Activated T-helper 17 cell treated with anti-CD3 and anti-CD28 coated beads, Interleukin-2, amount 50 U/mL, for 72 hours (primary cell): ENCODE measurements around the gene MISP. TPM values are rescaled to one million over a fixed set of nuclear protein-coding genes. Genes with fewer than 3 reads are reported as not detected.
"Not testable (repeated sequence)": the region's sequence is repeated elsewhere in the genome, so short reads cannot be mapped to it uniquely, and the experiment has no call there.

Experiments used
- ATAC-seq: fragments of 150-1000 bp; cut with Tn5 transposase; replicated peaks from 2 replicates; pipeline ENCODE4 v1.10.0; 2021; ENCODE audit warnings: mild to moderate bottlenecking, moderate library complexity
- H3K27ac Mint-ChIP-seq: one replicate; pipeline ENCODE4 v1.8.0; 2022; ENCODE audit warnings: mixed read lengths
- H3K27me3 Mint-ChIP-seq: one replicate; pipeline ENCODE4 v1.8.0; 2022; ENCODE audit warnings: mixed read lengths
- H3K36me3 Mint-ChIP-seq: one replicate; pipeline ENCODE4 v1.8.0; 2022; ENCODE audit warnings: low read depth, mild to moderate bottlenecking, mixed read lengths
- H3K4me1 Mint-ChIP-seq: one replicate; pipeline ENCODE4 v1.8.0; 2022; ENCODE audit warnings: mixed read lengths
- H3K4me3 Mint-ChIP-seq: one replicate; pipeline ENCODE4 v1.8.0; 2022; ENCODE audit warnings: mild to moderate bottlenecking, mixed read lengths
- H3K9me3 Mint-ChIP-seq: one replicate; pipeline ENCODE4 v1.8.0; 2022; ENCODE audit warnings: mixed read lengths
- total RNA-seq, 2 donors: library from RNA; stranded (reverse); gene quantifications; one replicate each; pipeline ENCODE4 v1.2.3, GENCODE V29; 2022

Gene MISP
- under 1 TPM; 0.45 to 0.50 TPM for total RNA-seq

DNA sequence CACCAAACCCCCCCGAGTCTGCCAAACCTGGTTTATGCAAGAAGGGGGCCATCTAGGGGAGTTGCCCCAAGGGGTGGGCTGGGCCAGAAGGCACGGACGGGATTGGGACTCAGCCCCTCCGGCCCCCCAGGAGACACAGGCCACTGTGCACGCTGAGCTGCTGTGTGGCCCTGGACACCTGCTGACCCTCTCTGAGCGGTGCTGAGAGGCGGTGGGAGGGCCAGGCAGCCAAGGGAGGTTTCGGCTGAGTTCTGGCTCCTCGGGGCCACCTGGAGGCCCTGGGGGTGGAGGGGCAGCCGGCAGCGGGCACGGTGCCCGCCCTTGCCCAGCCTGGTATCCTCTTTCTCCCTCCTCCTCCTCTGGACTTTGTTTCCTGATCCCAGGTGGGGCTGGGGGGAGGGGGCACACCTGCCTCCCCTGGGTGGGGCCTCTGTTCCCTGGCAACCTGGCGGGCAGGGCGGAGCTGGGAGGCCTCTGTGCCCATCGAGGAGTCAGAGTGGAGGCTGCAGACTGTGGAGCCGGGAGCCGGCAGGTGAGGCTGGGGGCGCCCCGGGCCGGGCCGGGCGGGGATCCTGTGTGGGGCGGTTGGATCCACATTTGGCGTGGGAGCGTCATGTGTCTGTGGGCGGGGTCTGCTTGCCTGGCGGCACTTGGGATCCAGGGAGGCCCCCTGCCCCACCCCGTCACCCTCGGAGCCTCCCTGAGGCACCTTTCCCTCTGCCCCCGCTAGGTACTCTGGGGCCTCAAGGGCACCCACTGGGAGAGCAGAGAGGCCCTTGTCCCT, at the start of gene MISP:
Gene MISP, plus strand, starts transcription at position 473 of the 784 bp plus-strand sequence. CDS start 5,835 bp downstream, outside the sequence.
- ATAC-seq, result no peak
- H3K36me3 Mint-ChIP-seq, result no peaks in the 10 kb centered on the region

GRCh38 chr19:702847-703246, 48.1 kb upstream of the MISP start:
- not testable (repeated sequence) for H3K4me1 Mint-ChIP-seq, H3K36me3 Mint-ChIP-seq, H3K9me3 Mint-ChIP-seq, ATAC-seq, H3K27me3 Mint-ChIP-seq, H3K27ac Mint-ChIP-seq
- H3K4me3 Mint-ChIP-seq, result peak overlapping the region; percentile 14

More for the DNA sequence above, at the start of gene MISP:
- Mint-ChIP-seq H3K4me3 (no peak within 1 kb of the TSS), H3K9me3 (no peaks in the 10 kb centered on the region), H3K27me3 (no peaks in the 10 kb centered on the region), H3K4me1 (no peaks in the 10 kb centered on the region), H3K27ac (no peak within 1 kb of the TSS)

DNA sequence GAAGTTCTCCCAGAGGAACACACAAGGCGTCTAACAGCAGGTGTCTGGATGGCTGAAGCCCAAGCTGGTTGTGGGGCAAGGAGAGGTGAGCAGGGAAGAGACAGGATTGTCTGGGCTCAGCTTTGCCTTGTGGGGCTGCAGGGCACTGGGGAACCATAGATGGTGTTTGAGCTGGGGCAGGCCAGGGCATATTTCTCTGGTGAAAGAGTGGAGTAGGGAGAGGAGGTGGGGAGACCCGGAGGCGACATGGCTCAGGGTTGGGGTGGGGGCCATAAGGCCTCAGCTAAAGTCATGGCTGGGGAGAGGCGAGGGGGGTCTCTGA, 47.6 kb upstream of the MISP start:
- Mint-ChIP-seq H3K4me1 (no peaks in the 10 kb centered on the region), H3K4me3 (peak overlapping the region; percentile 14), H3K9me3 (no peaks in the 10 kb centered on the region), H3K27ac (peak overlapping the region; percentile 16), H3K27me3 (peaks cover 5% of the 10 kb centered on the region), H3K36me3 (no peaks in the 10 kb centered on the region)
- ATAC-seq, result no peak

DNA sequence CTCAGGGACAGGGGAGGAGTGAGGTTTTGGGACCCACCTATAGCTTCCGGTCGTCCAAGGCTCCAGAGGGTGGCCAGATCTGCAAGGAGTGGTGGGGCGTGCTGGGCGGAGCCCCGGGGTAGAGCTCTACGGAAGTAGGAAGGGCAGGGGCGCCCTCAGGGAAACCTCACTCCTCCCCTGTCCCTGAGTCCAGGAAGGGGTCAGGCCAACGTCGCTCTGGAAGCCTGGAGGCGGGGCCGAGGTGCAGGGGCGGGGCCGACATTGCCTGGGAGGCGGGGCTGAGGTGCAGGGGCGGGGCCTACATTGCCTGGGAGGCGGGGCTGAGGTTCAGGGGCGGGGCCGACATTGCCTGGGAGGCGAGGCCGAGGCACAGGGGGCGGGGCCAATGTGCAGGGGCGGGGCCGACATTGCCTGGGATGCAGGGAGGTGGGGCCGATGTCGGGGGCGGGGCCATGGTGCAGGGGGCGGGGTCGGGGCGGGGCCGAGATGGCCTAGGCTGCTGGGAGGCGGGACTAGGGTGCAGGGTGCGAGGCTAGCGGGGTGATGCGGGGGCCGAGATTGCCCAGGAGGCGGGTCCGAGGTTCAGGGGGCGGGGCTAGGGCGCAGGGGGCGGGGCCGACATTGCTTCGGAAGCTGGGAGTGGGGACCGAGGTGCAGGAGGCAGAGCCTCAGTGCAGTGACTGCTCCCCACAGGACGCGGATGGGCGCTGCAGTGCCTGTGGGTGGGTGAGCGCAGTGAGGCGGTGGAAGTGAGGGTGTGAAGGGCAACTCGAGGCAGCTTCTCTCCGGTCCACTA, 47.1 kb upstream of the MISP start:
- Mint-ChIP-seq H3K4me3 (peak overlapping the region; percentile 14), H3K27ac (peak overlapping the region; percentile 16), H3K27me3 (peaks cover 5% of the 10 kb centered on the region), H3K9me3 (no peaks in the 10 kb centered on the region), H3K4me1 (no peaks in the 10 kb centered on the region), H3K36me3 (no peaks in the 10 kb centered on the region)
- peak; percentile 76 for ATAC-seq

- Mint-ChIP-seq H3K36me3 (no peaks in the 10 kb centered on the region), H3K9me3 (no peaks in the 10 kb centered on the region), H3K27ac (no peak overlapping the region), H3K27me3 (peaks cover 5% of the 10 kb centered on the region), H3K4me3 (no peak overlapping the region), H3K4me1 (no peaks in the 10 kb centered on the region)
- ATAC-seq, result no peak
Observed at GRCh38 chr19:704447-704741, 46.5 kb upstream of the MISP start.

DNA sequence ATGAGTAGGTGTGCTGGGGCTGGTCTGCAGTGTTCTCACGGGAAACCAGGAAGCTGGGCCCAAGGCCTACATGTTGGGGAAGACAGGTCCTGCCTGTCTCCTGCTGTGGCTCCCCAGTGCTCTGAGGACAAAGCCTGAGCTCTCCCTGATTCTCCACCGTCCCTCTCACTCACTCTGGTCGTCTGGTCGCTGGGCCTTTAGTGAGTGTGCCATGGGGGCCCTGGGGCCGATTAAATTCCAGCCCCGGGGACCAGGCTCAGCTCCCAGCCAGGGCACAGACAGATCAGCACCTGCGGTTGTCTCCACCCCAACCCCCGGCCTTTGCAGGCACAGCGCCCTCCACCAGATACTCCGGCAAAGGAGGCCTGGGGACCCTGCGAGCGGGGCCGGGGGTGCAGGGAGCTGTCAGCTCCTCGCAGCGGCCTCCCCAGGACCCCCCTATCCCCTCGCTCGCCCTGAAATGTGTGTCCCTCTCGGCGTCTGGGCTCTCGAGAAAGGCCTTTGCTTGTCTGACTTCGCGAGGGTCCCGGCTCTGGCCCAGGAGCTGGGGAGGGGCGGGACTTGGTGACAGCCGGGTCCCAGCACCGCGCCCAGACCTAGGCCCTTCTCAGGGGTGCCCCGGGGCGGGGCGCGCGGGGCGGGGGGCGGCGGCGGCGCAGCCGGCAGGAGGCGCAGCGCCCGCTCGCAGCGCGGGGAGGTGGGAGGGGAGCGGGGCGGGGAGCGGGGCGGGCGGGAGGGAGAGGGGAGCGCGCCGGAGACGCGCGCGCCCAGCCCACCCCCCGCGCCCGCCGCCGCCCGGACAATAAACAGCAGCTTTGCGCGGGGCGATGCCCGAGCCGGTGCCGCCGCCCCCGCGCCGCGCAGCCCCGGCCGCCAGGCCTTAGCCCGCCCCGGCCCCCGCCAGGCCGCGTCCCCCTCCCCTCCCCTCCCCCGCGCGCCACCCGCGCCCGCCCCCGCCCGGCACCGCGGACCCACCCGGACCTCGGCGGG, 42.5 kb upstream of the MISP start, which contains the start of gene PALM:
Gene PALM, plus strand, starts transcription at position 782 of the 990 bp plus-strand sequence. CDS start 212 bp downstream, outside the sequence.
- Mint-ChIP-seq H3K4me3 (no peak within 1 kb of the TSS), H3K9me3 (no peaks in the 10 kb centered on the region), H3K27me3 (peaks cover 5% of the 10 kb centered on the region), H3K27ac (no peak within 1 kb of the TSS), H3K36me3 (no peaks in the 10 kb centered on the region), H3K4me1 (no peaks in the 10 kb centered on the region)
- no peak for ATAC-seq

GRCh38 chr19:709196-709964, 41.5 kb upstream of the MISP start:
- no peaks in the 10 kb centered on the region for H3K36me3 Mint-ChIP-seq
- no peak for ATAC-seq
- peaks cover 5% of the 10 kb centered on the region for H3K27me3 Mint-ChIP-seq
- H3K4me1 Mint-ChIP-seq, result no peaks in the 10 kb centered on the region
- H3K4me3 Mint-ChIP-seq, result no peak overlapping the region
- H3K9me3 Mint-ChIP-seq, result no peaks in the 10 kb centered on the region
- H3K27ac Mint-ChIP-seq, result no peak overlapping the region

GRCh38 chr19:709965-710571, 40.8 kb upstream of the MISP start:
- no peak for ATAC-seq
- Mint-ChIP-seq H3K27me3 (peaks cover 5% of the 10 kb centered on the region), H3K9me3 (no peaks in the 10 kb centered on the region), H3K4me1 (no peaks in the 10 kb centered on the region), H3K4me3 (no peak overlapping the region), H3K27ac (no peak overlapping the region), H3K36me3 (no peaks in the 10 kb centered on the region)

- H3K9me3 Mint-ChIP-seq, result peaks cover 3% of the 10 kb centered on the region
- no peaks in the 10 kb centered on the region for H3K4me1 Mint-ChIP-seq
- H3K27me3 Mint-ChIP-seq, result peaks cover 8% of the 10 kb centered on the region
- no peaks in the 10 kb centered on the region for H3K36me3 Mint-ChIP-seq
- H3K27ac Mint-ChIP-seq, result no peak overlapping the region
- H3K4me3 Mint-ChIP-seq, result no peak overlapping the region
- ATAC-seq, result no peak
Observed at GRCh38 chr19:710767-711166, 40.1 kb upstream of the MISP start.

DNA sequence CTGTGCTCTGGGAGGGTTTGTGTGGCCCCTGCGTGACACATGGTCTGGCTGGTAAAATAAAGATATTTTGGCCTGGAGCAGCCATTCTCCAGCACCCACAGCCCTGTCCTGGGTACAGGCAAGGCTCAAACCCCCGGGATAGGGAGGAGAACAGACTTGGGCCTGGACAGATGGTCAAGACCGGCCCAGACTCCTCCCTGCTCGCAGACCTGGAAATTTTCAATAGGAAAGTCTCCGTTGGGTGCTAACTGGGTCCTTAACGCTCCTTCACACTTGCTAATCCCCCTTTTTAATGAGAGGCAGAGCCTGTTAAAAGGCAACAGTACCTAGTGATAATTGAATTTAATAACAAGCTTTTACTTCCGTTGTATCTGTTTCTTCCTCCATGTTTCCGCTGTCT, 39.7 kb upstream of the MISP start:
- peaks cover 10% of the 10 kb centered on the region for H3K27me3 Mint-ChIP-seq
- no peak overlapping the region for H3K27ac Mint-ChIP-seq
- no peak for ATAC-seq
- peaks cover 5% of the 10 kb centered on the region for H3K9me3 Mint-ChIP-seq
- H3K4me1 Mint-ChIP-seq, result no peaks in the 10 kb centered on the region
- no peak overlapping the region for H3K4me3 Mint-ChIP-seq
- H3K36me3 Mint-ChIP-seq, result no peaks in the 10 kb centered on the region

- H3K4me1 Mint-ChIP-seq, result no peaks in the 10 kb centered on the region
- H3K27me3 Mint-ChIP-seq, result peaks cover 12% of the 10 kb centered on the region
- peaks cover 5% of the 10 kb centered on the region for H3K9me3 Mint-ChIP-seq
- ATAC-seq, result no peak
- no peak overlapping the region for H3K27ac Mint-ChIP-seq
- H3K36me3 Mint-ChIP-seq, result no peaks in the 10 kb centered on the region
- H3K4me3 Mint-ChIP-seq, result no peak overlapping the region
Observed at GRCh38 chr19:715347-715746, 35.6 kb upstream of the MISP start.

DNA sequence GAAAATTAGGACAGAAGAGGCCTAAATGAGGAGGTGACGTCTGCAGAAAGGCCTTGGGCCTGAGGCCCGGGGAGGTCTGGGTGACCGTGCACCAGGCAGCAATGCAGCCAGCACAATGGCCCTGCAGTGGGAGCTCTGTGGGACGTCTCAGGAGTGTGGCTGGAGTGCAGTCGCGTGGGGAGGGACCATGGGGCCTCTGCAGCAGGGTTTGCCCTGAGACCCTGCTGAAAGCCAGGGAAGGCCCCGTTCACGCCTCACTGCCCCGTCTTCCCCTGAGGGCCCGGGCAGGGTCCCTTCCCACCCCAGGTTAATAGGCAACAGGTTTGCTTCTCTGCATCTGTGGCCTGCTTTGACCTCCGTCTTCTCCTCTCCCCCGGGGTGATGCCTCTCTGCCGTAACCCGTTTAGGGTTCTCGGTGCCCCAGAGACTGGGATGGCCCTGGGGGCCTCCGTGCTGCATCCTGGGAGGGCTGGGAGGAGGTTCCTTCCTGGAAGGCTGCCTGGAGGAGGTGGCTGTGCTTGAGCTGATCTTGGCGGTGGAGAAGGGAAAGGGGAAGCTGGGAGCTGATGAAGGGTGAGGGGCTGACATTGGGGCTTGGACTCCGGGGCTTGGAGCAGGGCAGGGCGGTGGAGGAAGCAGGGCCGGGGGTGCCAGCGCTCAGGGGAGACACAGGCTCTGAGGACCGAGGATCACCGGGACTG, 32.5 kb upstream of the MISP start:
- H3K4me3 Mint-ChIP-seq, result no peak overlapping the region
- ATAC-seq, result no peak
- H3K27me3 Mint-ChIP-seq, result peaks cover 15% of the 10 kb centered on the region
- no peaks in the 10 kb centered on the region for H3K36me3 Mint-ChIP-seq
- peaks cover 5% of the 10 kb centered on the region for H3K9me3 Mint-ChIP-seq
- H3K27ac Mint-ChIP-seq, result no peak overlapping the region
- H3K4me1 Mint-ChIP-seq, result no peaks in the 10 kb centered on the region

DNA sequence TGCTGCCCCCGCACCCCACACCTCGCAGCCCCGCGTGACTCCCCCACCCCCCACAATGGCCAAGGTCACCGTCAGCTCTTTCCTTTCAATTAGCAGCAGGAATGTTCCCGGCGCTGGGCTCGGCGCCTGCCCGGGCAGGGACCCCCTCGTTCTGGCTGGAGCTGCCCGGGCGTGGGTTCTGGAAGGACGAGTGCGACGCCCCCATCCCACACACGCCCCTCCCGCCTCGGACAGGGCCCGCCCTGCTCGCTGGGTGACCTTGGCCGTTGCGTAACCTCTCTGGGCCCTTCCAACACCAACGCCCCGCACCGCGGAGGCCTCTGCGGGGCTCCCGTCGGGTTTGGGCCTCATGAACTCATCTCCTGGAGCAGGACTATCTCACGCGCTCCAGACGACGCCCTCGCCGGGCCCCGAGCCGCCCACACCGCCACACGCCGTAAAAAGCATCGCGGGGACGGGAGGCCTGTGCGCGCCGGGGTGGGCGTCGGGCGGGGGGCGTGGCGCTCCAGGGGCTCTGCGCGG, 31.9 kb upstream of the MISP start:
- Mint-ChIP-seq H3K4me1 (no peaks in the 10 kb centered on the region), H3K27ac (no peak overlapping the region), H3K9me3 (peaks cover 5% of the 10 kb centered on the region), H3K4me3 (no peak overlapping the region), H3K36me3 (no peaks in the 10 kb centered on the region), H3K27me3 (peaks cover 15% of the 10 kb centered on the region)
- ATAC-seq, result no peak
